SK-N-SH (cell line): ENCODE data around the gene TRIP11. TPM values are rescaled to one million over a fixed set of nuclear protein-coding genes. Genes with fewer than 3 reads are reported as not detected.

ENCODE experiments used
- CTCF ChIA-PET: fragments of 300-600, 350-600 bp; formaldehyde crosslinking; extraction: SDS; loops from one replicate; lab custom pipeline; 2021; lab: Yijun Ruan, JAX
- POLR2A ChIA-PET: fragments of 350-600 bp; sonication (Branson Sonifier 250); formaldehyde crosslinking; extraction: SDS; loops from one replicate; lab custom pipeline; 2020; ENCODE audit warnings: antibody characterized with exemption, inconsistent platforms; lab: Yijun Ruan, JAX
- DNase-seq: peaks from one replicate; pipeline ENCODE4 v3.0.0; 2012
- H2AFZ ChIP-seq: fragments of 200-600 bp; sonication (generic); 2 replicates; pipeline ENCODE4 v1.8.1; 2016; ENCODE audit warnings: antibody characterized with exemption, mild to moderate bottlenecking, low read depth
- H3F3A ChIP-seq: fragments of 200-600 bp; sonication (generic); replicated peaks from 2 replicates; pipeline ENCODE3; 2016; ENCODE audit warnings: antibody characterized with exemption, mild to moderate bottlenecking; ENCODE audit not compliant: insufficient read depth
- H3K27ac ChIP-seq, 2 experiments: fragments of 200-500 bp in 1 of 2; fragments of 200-600 bp in 1 of 2; sonication (Bioruptor generic) in 1 of 2; sonication (generic), shearing (Covaris generic) in 1 of 2; 2 replicates each; pipeline versions ENCODE4 v1.5.1 to v1.6.1; 2014 to 2016; ENCODE audit warnings: low read depth in 2 of 2, inconsistent platforms in 1 of 2, low read length in 1 of 2, mild to moderate bottlenecking in 1 of 2, mixed read lengths in 1 of 2
- H3K27me3 ChIP-seq: fragments of 200-600 bp; sonication (generic), shearing (Covaris generic); 2 replicates; pipeline ENCODE4 v1.6.1; 2016; ENCODE audit warnings: mixed run types; ENCODE audit not compliant: insufficient read depth
- H3K36me3 ChIP-seq, 2 experiments: fragments of 200-500 bp in 1 of 2; fragments of 200-600 bp in 1 of 2; sonication (Bioruptor generic) in 1 of 2; sonication (generic) in 1 of 2; replicated peaks in 1 of 2; 2 replicates each; pipeline versions ENCODE3 to v1.5.1; 2014 to 2016; ENCODE audit warnings: low read length in 1 of 2, mild to moderate bottlenecking in 1 of 2; ENCODE audit not compliant: insufficient read depth in 2 of 2, control insufficient read depth in 1 of 2
- H3K4me1 ChIP-seq, 2 experiments: fragments of 200-500 bp in 1 of 2; fragments of 200-600 bp in 1 of 2; sonication (Bioruptor generic) in 1 of 2; sonication (generic), shearing (Covaris generic) in 1 of 2; 2 replicates each; pipeline versions ENCODE4 v1.5.1 to v1.6.1; 2014 to 2016; ENCODE audit warnings: low read depth in 1 of 2, low read length in 1 of 2, mixed run types in 1 of 2; ENCODE audit not compliant: insufficient read depth in 2 of 2, control insufficient read depth in 1 of 2
- H3K4me2 ChIP-seq: fragments of 200-600 bp; sonication (generic), shearing (Covaris generic); 2 replicates; pipeline ENCODE4 v1.6.1; 2017; ENCODE audit warnings: mixed run types
- H3K4me3 ChIP-seq, 2 experiments: fragments of 200-500 bp in 1 of 2; fragments of 200-600 bp in 1 of 2; sonication (Bioruptor generic) in 1 of 2; sonication (generic), shearing (Covaris generic) in 1 of 2; 2 replicates each; pipeline versions ENCODE4 v1.5.1 to v1.8.1; 2014 to 2016; ENCODE audit warnings: low read depth in 2 of 2, inconsistent platforms in 1 of 2, low read length in 1 of 2, mild to moderate bottlenecking in 1 of 2, mixed read lengths in 1 of 2, moderate library complexity in 1 of 2
- H3K79me2 ChIP-seq: fragments of 200-600 bp; sonication (generic); 2 replicates; pipeline ENCODE4 v1.8.1; 2017; ENCODE audit warnings: mild to moderate bottlenecking; ENCODE audit not compliant: insufficient read depth
- H3K9ac ChIP-seq: fragments of 200-600 bp; sonication (generic); 2 replicates; pipeline ENCODE4 v1.6.1; 2017; ENCODE audit warnings: mixed run types
- H3K9me2 ChIP-seq: fragments of 200-600 bp; sonication (generic); 2 replicates; pipeline ENCODE4 v1.6.1; 2017; ENCODE audit warnings: mixed run types
- H3K9me3 ChIP-seq: fragments of 200-600 bp; sonication (generic); 2 replicates; pipeline ENCODE4 v1.6.1; 2017; ENCODE audit warnings: mixed run types, mild to moderate bottlenecking, moderate library complexity
- H4K20me1 ChIP-seq: fragments of 200-600 bp; sonication (generic); 2 replicates; pipeline ENCODE4 v1.6.1; 2017; ENCODE audit warnings: mild to moderate bottlenecking, mixed run types; ENCODE audit not compliant: insufficient read depth
- CHD2 ChIP-seq: fragments of 150-350 bp; IDR thresholded peaks from 2 replicates; pipeline ENCODE4 v1.6.1; 2018; ENCODE audit warnings: low read length; ENCODE audit not compliant: partially characterized antibody
- ELF1 ChIP-seq: IDR thresholded peaks from 2 replicates; pipeline ENCODE4 v1.4.0; 2012
- FOSL2 ChIP-seq: IDR thresholded peaks from 2 replicates; pipeline ENCODE4 v1.4.0; 2012; ENCODE audit warnings: low read depth, mild to moderate bottlenecking, moderate library complexity, borderline replicate concordance
- FOXJ3 ChIP-seq: sonication (generic); formaldehyde crosslinking; IDR thresholded peaks from 2 replicates; pipeline ENCODE4 v1.5.1; 2020; ENCODE audit warnings: mild to moderate bottlenecking, missing genetic modification reagents
- FOXM1 ChIP-seq: IDR thresholded peaks from 2 replicates; pipeline ENCODE4 v1.4.0; 2012; ENCODE audit warnings: low read depth, mild to moderate bottlenecking
- GATA2 ChIP-seq: sonication (generic); formaldehyde crosslinking; IDR thresholded peaks from 2 replicates; pipeline ENCODE4 v1.5.0; 2020; ENCODE audit warnings: mild to moderate bottlenecking, missing genetic modification reagents
- MEF2A ChIP-seq: IDR thresholded peaks from 2 replicates; pipeline ENCODE4 v1.4.0; 2012; ENCODE audit warnings: low read depth, borderline replicate concordance
- MXI1 ChIP-seq: IDR thresholded peaks from 2 replicates; pipeline ENCODE4 v1.6.1; 2012; ENCODE audit warnings: mild to moderate bottlenecking, low read depth, low read length, improper control_type of control experiment
- POLR2AphosphoS5 ChIP-seq: IDR thresholded peaks from 2 replicates; pipeline ENCODE4 v1.6.1; 2012; ENCODE audit warnings: low read depth, low read length
- RCOR1 ChIP-seq: fragments of 150-350 bp; IDR thresholded peaks from 2 replicates; pipeline ENCODE4 v1.6.1; 2017; ENCODE audit warnings: antibody characterized with exemption, low read length
- RFX5 ChIP-seq: IDR thresholded peaks from 2 replicates; pipeline ENCODE4 v1.6.1; 2012; ENCODE audit warnings: mild to moderate bottlenecking, improper control_type of control experiment, low read length
- SMC3 ChIP-seq: IDR thresholded peaks from 2 replicates; pipeline ENCODE4 v1.6.1; 2012; ENCODE audit warnings: low read depth, low read length, improper control_type of control experiment
- TAF1 ChIP-seq: IDR thresholded peaks from 2 replicates; pipeline ENCODE4 v1.6.1; 2012; ENCODE audit warnings: low read depth, mild to moderate bottlenecking, low read length, moderate library complexity, borderline replicate concordance
- TCF12 ChIP-seq: IDR thresholded peaks from 2 replicates; pipeline ENCODE4 v1.4.0; 2012
- YY1 ChIP-seq: IDR thresholded peaks from 2 replicates; pipeline ENCODE4 v1.4.0; 2012; ENCODE audit warnings: low read depth, mild to moderate bottlenecking
- WGBS: methylation state at CpG from one replicate; pipeline ENCODE4 v1.1.6; 2017; ENCODE audit warnings: low lambda C conversion rate; 5-methylcytosine and 5-hydroxymethylcytosine counted together
- polyA plus RNA-seq, 3 experiments: library from polyadenylated mRNA; depleted of rRNA; stranded (reverse); fragments of >200 nt; gene quantifications; 2 replicates each; pipeline ENCODE4 v1.2.3, GENCODE V29; 2012
- TF ChIP-seq, protein P1 (sequence below): IDR thresholded peaks from 2 replicates; pipeline ENCODE4 v1.4.0; 2012; ENCODE audit warnings: low read depth
- TF ChIP-seq, protein P2 (sequence below): IDR thresholded peaks from 2 replicates; pipeline ENCODE4 v1.6.1; 2012; ENCODE audit warnings: mild to moderate bottlenecking, low read depth, low read length, moderate library complexity
- TF ChIP-seq, protein P3 (sequence below): fragments of 150-350 bp; IDR thresholded peaks from 2 replicates; pipeline ENCODE4 v1.6.1; 2016; ENCODE audit warnings: mild to moderate bottlenecking, low read depth, low read length
- TF ChIP-seq, protein P4 (sequence below): IDR thresholded peaks from 2 replicates; pipeline ENCODE4 v1.4.0; 2012; ENCODE audit warnings: low read depth, borderline replicate concordance
- TF ChIP-seq, protein P5 (sequence below): IDR thresholded peaks from 2 replicates; pipeline ENCODE4; 2012

The TRIP11 gene
- polyA plus RNA-seq, 1 of the 3 experiments (the other 2 are of a cell fraction): 4.6 TPM

DNA sequence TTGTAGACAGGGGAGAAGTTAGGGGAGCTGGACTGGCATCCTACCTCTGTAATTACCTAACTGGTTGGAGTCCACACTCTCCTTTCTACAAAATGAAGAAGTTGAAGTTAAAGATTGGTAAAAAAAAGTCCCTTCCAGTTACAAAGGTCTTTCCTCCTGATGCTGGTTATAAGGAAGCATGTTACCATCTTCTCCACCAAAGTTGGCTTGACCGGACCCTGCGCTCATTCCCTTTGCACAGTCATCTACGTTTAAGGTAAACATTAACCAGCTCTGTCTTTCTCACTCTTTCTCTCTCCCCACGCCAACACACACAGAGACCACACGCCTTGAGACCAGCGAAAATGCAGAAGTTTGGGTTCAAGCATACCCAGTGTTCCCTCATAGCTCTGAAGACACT is 104.3 kb downstream of the TRIP11 start:
- CTCF ChIA-PET: interaction anchor here (1.1 kb wide), 1 partner anchor 11 kb away, joined by 4 read pairs; the partner anchor contains the start of gene FBLN5
- no peak overlapping the region for H2AFZ ChIP-seq
- H4K20me1 ChIP-seq: no peaks in the 10 kb centered on the region
- no peak for TF ChIP-seq TAF1
- H3K4me2 ChIP-seq: no peak overlapping the region
- DNase-seq: no peak
- 69% methylated on average over 6 of the region's 6 CpGs for WGBS
- H3K4me1 ChIP-seq: no peaks in the 10 kb centered on the region
- no peaks in the 10 kb centered on the region for H3K9me2 ChIP-seq
- no peaks in the 10 kb centered on the region for H3K9me3 ChIP-seq
- no peak overlapping the region for H3K4me3 ChIP-seq
- H3K27ac ChIP-seq: no peak overlapping the region
- H3F3A ChIP-seq: no peaks in the 10 kb centered on the region
- H3K79me2 ChIP-seq: peaks cover 5% of the 10 kb centered on the region; the same call in 1 of the 2 replicates
- no peaks in the 10 kb centered on the region for H3K27me3 ChIP-seq
- POLR2A ChIA-PET: no interaction called here
- H3K9ac ChIP-seq: no peak overlapping the region
- peaks cover 42 to 63% of the 10 kb centered on the region in 2 experiments for H3K36me3 ChIP-seq

DNA sequence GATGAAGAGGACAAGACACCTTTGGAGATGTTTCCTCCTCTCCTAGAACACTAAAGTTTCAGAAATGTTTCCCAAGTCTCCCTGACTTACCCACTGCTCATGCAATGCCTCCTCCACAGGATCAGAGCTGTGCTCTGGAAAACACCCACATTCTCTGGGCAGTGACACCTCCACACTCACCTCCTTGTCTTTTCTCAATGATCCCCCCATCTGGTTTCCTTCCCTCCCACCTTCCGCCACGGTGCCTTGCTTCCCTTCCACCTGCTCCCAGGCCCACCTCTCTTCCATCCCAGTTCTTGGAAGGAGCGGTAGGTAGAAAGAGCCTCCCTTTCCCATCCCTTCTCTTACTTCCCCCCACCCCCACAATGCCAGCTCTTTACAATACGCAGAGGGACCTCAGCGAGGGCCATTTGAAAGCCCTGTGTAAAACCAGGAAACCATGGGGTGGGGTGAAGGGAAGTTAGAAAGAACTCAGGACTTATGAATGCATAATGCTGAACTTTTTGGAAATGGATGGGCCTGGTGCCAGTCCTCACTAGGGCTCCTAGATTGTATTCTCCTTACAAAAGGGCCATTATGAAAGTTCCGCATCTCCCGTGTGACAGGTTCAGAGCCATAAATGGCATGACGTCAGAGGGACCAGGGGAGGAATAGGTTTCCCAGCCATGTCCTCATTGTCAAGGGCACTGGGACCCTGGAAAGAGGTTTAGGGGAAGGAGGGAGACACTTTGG is 105.1 kb downstream of the TRIP11 start:
- CTCF ChIA-PET: no interaction called here
- no peaks in the 10 kb centered on the region for H3F3A ChIP-seq
- WGBS: 74% methylated on average over 8 of the region's 8 CpGs

More for the DNA sequence above, 105.1 kb downstream of the TRIP11 start:
- H3K27me3 ChIP-seq: no peaks in the 10 kb centered on the region
- H3K4me1 ChIP-seq: no peaks in the 10 kb centered on the region
- no peaks in the 10 kb centered on the region for H4K20me1 ChIP-seq
- H3K9me3 ChIP-seq: no peaks in the 10 kb centered on the region
- peaks cover 5% of the 10 kb centered on the region; the same call in 1 of the 2 replicates for H3K79me2 ChIP-seq
- no peak overlapping the region for H3K4me2 ChIP-seq
- H2AFZ ChIP-seq: no peak overlapping the region
- no peak overlapping the region for H3K4me3 ChIP-seq
- no peak overlapping the region for H3K27ac ChIP-seq
- POLR2A ChIA-PET: no interaction called here
- H3K9me2 ChIP-seq: no peaks in the 10 kb centered on the region
- TF ChIP-seq CHD2 (no peak), MEF2A (no peak), MXI1 (no peak), TCF12 (no peak), RCOR1 (no peak), ELF1 (no peak), RFX5 (no peak), FOXJ3 (CRISPR knock-in tag) (no peak), TAF1 (no peak), POLR2AphosphoS5 (no peak), FOSL2 (no peak), YY1 (no peak), SMC3 (no peak), GATA2 (CRISPR knock-in tag) (no peak), FOXM1 (no peak)
- TF ChIP-seq, protein P1, sequence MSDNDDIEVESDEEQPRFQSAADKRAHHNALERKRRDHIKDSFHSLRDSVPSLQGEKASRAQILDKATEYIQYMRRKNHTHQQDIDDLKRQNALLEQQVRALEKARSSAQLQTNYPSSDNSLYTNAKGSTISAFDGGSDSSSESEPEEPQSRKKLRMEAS: no peak
- TF ChIP-seq, protein P2, sequence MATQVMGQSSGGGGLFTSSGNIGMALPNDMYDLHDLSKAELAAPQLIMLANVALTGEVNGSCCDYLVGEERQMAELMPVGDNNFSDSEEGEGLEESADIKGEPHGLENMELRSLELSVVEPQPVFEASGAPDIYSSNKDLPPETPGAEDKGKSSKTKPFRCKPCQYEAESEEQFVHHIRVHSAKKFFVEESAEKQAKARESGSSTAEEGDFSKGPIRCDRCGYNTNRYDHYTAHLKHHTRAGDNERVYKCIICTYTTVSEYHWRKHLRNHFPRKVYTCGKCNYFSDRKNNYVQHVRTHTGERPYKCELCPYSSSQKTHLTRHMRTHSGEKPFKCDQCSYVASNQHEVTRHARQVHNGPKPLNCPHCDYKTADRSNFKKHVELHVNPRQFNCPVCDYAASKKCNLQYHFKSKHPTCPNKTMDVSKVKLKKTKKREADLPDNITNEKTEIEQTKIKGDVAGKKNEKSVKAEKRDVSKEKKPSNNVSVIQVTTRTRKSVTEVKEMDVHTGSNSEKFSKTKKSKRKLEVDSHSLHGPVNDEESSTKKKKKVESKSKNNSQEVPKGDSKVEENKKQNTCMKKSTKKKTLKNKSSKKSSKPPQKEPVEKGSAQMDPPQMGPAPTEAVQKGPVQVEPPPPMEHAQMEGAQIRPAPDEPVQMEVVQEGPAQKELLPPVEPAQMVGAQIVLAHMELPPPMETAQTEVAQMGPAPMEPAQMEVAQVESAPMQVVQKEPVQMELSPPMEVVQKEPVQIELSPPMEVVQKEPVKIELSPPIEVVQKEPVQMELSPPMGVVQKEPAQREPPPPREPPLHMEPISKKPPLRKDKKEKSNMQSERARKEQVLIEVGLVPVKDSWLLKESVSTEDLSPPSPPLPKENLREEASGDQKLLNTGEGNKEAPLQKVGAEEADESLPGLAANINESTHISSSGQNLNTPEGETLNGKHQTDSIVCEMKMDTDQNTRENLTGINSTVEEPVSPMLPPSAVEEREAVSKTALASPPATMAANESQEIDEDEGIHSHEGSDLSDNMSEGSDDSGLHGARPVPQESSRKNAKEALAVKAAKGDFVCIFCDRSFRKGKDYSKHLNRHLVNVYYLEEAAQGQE: no peak
- TF ChIP-seq, protein P3, sequence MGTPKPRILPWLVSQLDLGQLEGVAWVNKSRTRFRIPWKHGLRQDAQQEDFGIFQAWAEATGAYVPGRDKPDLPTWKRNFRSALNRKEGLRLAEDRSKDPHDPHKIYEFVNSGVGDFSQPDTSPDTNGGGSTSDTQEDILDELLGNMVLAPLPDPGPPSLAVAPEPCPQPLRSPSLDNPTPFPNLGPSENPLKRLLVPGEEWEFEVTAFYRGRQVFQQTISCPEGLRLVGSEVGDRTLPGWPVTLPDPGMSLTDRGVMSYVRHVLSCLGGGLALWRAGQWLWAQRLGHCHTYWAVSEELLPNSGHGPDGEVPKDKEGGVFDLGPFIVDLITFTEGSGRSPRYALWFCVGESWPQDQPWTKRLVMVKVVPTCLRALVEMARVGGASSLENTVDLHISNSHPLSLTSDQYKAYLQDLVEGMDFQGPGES: no peak
- TF ChIP-seq, protein P4, sequence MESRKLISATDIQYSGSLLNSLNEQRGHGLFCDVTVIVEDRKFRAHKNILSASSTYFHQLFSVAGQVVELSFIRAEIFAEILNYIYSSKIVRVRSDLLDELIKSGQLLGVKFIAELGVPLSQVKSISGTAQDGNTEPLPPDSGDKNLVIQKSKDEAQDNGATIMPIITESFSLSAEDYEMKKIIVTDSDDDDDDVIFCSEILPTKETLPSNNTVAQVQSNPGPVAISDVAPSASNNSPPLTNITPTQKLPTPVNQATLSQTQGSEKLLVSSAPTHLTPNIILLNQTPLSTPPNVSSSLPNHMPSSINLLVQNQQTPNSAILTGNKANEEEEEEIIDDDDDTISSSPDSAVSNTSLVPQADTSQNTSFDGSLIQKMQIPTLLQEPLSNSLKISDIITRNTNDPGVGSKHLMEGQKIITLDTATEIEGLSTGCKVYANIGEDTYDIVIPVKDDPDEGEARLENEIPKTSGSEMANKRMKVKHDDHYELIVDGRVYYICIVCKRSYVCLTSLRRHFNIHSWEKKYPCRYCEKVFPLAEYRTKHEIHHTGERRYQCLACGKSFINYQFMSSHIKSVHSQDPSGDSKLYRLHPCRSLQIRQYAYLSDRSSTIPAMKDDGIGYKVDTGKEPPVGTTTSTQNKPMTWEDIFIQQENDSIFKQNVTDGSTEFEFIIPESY: no peak
- TF ChIP-seq, protein P5, sequence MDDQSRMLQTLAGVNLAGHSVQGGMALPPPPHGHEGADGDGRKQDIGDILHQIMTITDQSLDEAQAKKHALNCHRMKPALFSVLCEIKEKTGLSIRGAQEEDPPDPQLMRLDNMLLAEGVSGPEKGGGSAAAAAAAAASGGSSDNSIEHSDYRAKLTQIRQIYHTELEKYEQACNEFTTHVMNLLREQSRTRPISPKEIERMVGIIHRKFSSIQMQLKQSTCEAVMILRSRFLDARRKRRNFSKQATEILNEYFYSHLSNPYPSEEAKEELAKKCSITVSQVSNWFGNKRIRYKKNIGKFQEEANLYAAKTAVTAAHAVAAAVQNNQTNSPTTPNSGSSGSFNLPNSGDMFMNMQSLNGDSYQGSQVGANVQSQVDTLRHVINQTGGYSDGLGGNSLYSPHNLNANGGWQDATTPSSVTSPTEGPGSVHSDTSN: no peak
- no peak for DNase-seq
- H3K9ac ChIP-seq: no peak overlapping the region
- H3K36me3 ChIP-seq: peaks cover 38 to 55% of the 10 kb centered on the region in 2 experiments
